ENCODE data around the gene CDH5.
"Not testable (repeated sequence)": the region's sequence is repeated elsewhere in the genome, so short reads cannot be mapped to it uniquely, and the experiment has no call there.

CDH5 gene, protein sequence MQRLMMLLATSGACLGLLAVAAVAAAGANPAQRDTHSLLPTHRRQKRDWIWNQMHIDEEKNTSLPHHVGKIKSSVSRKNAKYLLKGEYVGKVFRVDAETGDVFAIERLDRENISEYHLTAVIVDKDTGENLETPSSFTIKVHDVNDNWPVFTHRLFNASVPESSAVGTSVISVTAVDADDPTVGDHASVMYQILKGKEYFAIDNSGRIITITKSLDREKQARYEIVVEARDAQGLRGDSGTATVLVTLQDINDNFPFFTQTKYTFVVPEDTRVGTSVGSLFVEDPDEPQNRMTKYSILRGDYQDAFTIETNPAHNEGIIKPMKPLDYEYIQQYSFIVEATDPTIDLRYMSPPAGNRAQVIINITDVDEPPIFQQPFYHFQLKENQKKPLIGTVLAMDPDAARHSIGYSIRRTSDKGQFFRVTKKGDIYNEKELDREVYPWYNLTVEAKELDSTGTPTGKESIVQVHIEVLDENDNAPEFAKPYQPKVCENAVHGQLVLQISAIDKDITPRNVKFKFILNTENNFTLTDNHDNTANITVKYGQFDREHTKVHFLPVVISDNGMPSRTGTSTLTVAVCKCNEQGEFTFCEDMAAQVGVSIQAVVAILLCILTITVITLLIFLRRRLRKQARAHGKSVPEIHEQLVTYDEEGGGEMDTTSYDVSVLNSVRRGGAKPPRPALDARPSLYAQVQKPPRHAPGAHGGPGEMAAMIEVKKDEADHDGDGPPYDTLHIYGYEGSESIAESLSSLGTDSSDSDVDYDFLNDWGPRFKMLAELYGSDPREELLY

DNA sequence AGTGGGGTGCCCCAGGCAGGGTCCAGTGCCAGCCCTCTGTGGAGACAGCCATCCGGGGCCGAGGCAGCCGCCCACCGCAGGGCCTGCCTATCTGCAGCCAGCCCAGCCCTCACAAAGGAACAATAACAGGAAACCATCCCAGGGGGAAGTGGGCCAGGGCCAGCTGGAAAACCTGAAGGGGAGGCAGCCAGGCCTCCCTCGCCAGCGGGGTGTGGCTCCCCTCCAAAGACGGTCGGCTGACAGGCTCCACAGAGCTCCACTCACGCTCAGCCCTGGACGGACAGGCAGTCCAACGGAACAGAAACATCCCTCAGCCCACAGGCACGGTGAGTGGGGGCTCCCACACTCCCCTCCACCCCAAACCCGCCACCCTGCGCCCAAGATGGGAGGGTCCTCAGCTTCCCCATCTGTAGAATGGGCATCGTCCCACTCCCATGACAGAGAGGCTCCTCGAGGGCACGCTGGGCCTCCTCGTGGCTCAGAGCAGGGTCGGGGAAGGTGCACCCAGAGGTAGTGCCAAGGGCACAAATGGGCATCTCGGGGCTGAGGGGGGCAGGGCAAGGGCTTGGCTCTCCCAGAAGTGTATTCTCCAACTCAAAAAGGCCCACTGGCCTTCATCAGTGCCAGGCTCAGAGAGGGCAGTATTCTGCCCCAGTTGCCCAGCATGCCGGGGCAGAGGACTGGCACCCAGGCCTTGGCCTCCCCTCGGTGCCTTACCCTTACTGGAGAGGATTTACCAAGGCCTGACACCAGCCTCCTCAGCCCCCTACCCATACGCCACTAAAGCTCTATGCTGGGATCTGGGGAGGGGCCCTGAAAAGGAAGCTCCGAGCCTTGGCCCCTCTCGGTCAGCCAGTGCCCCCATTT, at the start of gene CDH5:
CDH5 (plus strand) TSS at position 259 of the 867 bp plus-strand sequence. CDS start 12,647 bp downstream, outside the sequence.
- DNase-seq: no peak

DNA sequence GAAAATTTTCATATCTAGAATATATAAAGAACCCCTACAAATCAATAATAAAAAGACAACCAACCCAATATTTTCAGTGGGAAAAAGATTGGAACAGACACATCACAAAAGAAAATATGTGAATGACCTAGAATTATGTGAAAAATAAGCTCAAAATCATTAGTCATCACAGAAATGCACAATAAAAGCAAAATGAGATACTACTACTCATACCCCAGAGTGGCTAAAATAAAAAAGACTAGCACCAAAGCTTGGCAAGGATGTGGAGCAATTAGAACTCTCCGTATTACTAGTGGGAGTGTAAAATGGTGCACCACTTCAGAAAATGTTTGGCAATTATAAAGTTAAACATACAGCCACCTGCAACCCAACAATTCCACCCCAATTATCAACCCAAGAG, 48.0 kb upstream of the CDH5 start:
- no peak for DNase-seq

DNA sequence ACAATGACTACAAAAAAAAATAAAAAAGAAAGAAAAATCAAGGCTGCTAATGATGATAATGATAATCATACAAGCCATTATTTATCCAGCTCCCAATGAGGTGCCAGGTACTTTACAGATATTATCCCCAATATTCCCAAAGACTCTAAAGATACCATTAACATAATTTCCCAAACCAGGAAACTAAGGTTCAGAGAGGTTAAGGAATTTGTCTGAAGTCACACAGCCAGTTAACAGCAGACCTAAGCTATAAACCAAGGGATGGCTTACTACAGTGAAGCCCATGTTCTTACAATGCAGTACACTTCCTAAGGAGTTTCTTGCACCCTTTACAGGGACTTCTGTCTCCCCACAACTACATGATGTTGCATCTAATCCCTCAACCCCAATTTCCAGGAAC, 45.7 kb upstream of the CDH5 start:
- DNase-seq: no peak

DNA sequence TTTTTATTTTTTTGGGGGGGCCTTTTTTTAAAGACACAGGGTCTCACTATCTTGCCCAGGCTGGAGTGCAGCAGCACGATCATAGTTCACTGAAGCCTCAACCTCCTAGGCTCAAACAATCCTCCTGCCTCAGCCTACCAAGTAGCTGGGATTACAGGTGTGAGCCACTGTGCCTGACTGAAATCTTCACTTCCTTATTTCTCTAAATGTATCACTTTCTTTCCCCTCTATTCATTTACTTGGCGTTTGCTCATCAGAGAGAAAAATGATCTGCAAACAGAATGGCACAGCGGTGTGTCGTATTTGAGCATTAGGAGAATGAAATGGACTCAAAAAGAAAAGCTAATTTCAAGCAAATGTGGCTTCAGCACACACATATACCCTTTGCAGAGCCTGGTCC, 44.3 kb upstream of the CDH5 start:
- no peak for DNase-seq

DNA sequence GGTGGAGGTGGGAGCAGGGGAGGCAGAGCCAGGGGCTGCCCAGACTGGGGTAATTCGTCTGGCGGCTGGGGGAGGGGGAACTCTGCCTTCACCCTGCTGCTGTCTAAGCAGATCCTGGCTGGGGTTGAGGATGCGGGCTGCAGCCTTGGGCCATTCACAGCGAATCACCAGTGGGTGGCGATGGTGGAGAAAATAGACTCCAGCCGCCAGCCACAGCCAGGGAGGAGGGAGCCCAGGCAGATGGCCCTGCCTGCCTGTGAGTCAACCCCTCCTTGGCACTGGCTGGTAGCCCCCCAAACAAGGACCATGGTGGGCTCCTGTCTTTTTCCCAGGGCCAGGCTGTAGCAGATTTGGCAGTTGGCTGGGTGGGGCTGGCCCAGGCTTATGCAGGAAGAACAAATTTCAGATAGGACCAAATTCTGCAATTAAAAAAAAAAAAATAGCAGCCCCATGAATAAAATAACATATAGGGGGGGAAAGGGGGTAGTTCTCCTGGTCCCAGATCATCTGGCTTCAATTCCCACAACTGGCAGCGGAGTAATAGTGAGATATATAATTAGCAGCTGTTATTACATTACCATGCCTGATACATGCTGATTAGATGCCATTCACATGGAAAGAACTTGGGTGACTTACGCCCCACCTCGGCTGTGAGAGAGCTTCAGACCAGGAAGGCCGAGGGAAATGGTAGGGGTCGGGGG, 41.5 kb upstream of the CDH5 start:
- peak; percentile 37 to 74 for DNase-seq

DNA sequence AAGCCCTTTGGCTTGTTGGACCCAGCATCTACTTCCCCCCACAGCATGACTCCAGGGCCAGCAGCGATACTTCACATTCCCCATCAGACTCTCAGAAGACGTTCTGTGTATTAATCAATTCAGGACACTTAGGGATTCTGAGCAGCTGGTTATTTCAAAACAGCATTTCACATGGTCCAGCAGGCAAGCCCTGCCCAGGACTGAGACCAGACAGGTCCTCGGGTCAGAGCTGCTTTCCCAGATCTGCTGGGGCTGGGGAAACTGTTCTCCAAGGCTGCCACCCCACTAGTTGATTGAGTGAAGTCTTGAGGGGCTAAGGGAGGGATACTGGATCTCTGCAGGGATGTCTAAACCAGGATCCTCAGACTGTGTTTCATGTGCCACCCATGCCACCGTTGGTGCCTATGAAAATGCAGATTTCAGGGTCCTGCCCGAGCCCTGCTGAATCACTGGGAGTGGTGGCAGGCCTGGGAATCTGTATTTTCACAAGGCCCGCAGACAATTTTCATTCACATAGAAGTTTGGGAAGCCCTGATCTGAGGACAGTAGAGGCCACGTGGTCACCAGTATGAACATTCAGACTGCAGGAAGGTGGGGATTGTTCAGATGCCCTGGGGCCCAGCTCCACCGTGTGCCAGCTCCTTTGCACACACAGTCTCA, 40.6 kb upstream of the CDH5 start:
- DNase-seq: peak in 1 of 2 experiments; percentile 19

DNA sequence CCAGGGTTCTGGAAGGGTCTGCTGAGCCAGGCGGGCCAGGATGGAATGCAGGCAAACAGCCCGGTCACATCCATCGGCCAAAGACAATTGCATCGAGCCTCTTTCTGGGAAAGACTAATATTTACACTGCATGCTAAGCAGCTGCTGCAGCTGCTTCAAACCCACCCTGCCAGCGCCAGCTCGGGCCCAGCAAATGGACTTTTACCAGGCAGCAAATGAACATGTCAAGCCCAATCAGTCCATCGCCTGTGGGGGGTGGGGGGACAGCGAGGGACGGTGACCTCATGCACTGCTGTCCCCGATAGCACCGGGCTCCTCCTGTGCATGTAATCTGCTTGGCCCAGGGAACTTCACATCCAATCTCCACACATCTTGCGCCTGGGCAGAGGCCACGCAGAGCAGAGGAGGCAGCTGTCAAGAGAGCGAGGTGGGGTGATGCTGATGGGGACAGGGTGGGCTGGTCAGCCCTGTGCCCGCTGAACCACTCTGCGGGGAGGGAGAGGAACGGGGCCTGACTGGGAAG, 39.4 kb upstream of the CDH5 start:
- no peak for DNase-seq

DNA sequence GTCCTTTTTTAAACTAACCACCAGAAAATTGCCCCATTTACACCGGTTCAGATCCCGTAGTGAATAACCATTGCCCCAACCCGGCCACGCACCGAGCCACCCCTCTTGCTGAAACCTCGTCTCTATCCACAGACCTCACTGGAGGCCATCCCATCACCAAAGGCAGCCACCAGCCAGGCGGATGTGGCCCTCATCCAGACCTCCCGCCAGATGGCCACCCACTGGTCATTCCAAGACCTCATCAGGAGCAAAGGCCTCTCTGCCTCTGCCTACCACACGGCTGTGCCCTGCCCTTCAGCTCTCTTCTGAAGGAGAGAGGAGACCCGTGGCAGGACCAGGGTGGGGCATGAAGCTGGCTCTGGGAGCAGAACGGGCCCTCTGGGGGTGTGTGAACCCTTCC, 38.2 kb upstream of the CDH5 start:
- DNase-seq: no peak

DNA sequence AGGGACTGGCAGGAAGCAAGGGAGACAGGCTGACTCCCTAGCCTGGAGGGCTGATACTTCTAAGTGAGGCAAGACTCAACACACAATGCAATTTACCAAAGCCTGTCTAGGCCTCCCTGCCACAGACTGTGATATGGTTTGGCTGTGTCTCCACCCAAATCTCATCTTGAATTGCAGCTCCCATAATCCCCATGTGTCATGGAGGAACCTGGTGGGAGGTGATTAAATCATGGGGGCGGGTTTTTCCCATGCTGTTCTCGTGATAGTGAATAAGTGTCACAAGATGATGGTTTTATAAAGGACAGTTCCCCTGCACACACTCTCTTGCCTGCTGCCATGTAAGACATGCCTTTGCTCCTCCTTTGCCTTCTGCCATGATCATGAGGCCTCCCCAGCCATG, 35.0 kb upstream of the CDH5 start:
- not testable (repeated sequence) for DNase-seq

DNA sequence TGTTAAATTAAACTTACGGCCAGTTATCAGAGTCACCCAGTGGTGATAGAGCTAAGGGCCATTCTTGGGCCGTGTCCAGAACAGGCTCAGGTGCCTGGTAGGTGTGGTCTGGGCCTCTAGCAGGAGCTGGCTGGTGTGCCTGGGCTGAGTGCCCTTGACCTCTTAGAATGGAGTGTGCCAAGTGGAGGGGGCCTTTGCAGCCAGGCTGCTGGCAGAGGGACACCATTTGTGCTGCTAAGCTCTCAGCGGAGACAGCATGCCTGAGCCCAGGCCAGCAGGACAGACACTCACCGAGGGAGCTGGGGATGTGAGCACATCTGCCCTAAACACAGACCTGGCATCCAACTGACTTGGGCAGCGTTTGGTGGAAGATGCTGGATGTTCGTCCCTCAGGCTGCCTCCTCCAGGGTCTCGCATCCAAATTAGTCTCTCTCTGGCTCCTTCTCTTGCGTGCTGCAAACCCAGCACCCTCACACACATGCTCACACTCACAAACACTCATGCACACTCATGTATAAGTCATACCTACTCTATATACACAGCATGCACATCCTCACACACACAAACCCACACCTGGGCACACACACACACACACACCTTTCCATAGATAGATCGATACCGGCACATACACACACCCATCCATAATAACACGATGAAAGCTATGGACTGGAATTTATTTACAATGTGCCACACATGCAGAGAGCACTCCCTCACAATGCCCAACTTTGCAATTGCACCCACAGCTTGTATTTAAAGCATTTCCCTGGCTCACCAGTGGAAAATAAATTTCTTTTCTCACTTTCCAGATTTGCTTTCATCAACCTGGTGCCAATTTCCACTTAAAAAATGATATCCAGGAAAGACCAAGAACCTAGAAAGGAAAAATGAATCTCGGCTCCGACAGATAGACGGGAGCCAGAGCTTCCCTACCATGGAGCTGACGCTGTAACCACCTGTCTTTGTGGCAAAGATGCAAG, 33.6 kb upstream of the CDH5 start:
- DNase-seq: peak in 1 of 2 experiments; percentile 28

DNA sequence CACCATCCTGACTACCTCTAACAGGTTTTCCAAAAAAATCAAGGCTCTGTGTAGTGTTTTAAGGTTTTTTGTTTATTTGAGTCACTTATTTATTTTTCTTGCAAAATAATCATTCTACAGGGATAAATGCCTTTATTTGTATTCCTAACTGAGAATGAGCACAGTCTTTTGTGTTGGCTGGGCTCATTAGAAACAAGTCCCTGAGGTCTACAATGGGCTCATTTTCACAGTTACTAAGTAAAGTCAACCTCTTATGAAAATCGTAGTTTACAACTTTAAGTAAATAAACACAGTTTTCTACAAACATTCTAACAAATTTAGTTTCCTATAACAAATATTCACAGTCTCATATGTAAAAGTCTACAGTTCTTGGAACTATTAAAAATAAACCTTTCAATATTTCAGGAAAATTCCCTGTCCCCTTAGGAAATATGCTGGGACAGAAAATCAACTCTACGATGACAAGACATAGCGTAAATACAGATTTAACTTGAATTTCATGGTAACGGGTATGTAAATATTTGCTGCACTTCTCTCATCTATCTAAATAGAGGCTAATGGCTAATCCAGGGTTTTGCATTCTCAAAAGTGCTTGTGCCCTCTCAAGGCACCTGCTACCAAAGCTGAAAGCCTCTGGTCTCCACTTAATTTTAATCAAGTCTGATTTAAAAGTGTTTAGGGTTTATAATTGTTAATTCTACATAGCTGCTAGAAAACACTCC, 31.5 kb upstream of the CDH5 start:
- peak; percentile 50 to 82 for DNase-seq

DNA sequence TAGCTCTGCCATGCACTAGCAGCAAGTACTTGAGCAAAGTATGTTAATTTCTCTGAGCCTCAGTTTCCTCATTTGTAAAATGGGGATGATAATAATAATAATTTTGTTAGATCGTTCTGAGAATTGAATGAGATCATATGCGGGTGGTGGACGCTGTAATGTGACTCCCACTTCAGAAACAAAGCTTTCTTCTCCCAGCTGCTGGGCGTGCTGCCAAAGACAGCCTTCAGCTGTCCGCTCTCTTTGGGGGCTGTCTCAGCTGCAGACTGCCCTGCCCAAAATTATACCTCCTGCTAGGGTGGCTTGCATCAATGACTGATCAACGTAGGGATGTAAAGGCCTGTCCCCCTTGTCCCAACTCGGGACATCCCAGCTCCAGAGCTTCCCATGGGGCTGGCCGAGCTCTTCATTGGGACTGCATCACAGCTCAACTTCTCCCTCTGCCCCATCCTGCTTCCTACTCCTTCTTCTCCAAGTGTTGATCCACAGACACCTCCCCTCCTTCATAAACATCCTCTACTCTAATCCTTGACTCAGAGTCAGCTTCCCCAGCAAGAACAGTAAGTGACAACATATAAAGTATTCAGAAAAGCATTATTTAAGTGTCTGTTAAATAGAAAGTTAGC, 30.7 kb upstream of the CDH5 start:
- DNase-seq: peak; percentile 90 to 97

DNA sequence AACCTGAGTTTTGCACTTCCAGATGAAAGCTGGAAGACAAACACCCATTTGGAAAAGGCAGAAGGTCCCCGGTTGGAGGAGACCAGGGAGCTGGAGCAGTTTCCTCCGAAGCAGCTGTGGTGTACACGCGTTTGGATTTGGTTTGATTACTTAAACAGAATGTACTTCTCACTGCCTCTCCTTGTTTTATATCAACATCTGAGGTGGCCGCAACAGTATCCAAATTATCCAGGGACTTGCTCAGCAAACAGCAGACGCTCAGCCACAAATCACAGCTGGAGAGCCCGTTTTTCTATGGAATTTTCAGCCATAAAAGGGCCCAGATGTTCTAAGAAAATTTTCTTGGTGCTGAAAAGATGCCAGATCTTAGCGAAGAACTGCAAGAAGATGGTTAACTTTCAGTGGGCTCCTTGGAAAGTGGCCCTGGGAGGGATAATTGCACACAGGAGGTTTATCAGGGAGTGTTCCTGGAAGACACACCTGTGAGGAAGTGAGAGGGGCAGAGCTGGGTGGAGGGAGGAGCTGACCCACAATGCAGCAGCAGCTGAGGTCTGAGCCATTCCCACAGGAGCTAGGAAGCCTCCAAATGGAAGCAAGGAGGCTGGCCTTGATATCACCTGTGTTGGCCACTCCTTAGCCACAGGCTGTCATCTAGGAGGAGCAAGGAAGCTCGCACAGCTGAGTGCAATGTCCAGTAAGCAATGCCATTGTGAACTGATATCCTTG, 28.9 kb upstream of the CDH5 start:
- no peak for DNase-seq

DNA sequence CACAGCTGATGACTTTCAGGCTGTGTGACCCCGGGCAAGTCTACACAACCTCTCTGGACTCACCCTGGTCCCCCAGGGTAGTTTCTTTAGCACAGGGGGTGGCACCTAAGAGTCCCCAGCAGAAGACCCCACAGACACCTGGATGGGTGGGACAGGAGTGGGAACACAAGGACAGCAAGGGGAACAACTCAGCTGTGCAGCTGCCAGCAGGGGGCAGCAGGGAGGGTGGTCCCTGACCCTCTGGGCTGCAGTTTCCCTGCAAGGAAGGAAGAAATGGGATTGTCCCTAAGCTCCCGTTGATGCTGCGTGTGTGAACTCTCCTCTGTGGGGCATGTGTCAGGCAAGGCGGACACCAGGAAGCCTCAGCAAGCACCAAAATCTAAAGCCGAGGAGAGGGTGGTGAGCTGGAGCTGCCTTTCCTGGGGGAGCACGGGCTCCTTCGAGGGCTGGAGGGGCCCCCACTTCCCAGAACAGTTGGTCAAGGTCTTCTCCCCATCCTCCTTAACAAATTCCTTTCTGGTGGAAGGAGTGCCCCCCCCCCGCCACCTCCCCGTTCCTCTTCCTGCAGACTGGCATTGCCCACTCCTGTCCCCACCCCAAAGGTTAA, 24.1 kb upstream of the CDH5 start:
- peak in 1 of 2 experiments; percentile 44 for DNase-seq

DNA sequence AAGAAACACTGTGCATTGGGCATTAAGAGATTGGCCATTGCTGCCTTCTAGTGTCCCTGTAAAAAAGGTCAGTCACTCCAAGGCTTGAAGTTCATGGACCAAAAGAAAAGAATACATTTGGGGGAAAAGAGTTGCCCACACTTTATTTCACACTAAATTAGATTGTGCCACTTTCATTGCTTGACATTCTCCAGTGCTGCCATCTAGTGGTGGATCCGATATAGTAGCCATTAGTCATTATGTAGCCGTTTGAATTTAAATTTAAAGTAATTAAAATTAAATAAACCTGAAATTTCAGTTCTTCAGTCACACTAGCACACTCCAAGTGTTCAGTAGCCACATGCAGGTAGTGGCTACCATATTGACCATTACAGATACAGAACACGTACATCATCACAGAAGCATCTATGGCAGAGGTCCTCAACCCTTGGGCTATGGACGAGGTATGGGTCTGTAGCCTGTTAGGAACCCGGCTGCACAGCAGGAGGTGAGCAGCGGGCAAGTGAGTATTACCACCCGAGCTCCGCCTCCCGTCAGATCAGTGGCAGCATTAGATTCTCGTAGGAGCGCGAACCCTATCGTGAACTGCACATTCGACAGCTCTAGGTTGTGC, 21.9 kb upstream of the CDH5 start:
- DNase-seq: peak in 1 of 2 experiments; percentile 53

DNA sequence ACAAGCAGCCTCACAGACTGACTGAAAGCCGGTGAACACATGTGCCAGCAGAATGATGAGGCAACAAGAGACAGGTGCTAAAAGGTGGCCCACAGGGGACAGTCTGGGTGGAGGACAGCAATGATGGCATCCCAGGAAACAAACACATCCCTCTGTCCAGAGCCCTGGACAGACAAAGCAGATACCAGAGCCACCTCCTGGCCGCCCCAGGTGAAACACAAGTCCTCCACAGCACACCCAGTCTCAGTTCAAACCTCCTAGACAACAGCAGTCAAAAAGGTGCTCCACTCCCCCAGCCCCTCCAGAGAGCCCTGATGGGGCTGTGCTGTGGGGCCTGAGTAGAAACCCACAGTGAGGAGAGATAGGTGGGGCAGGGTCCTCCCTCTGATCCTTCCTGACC, 20.3 kb upstream of the CDH5 start:
- DNase-seq: no peak

DNA sequence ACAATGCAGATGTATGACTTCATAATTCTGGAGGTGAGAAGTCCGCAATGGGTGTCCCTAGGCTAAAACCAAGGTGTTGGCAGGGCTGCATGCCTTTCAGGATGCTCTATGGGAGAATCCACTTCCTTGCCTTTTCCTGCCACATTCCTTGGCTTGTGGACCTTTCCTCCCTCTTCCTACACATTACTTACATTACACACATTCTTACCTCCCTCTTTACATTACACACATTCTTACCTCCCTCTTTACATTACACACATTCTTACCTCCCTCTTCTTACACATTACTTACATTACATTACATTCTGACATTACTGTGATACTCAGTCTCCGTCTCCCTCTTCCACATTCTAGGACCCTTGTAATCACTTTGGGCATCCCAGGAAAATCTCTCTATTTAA, 14.2 kb upstream of the CDH5 start:
- DNase-seq: no peak

DNA sequence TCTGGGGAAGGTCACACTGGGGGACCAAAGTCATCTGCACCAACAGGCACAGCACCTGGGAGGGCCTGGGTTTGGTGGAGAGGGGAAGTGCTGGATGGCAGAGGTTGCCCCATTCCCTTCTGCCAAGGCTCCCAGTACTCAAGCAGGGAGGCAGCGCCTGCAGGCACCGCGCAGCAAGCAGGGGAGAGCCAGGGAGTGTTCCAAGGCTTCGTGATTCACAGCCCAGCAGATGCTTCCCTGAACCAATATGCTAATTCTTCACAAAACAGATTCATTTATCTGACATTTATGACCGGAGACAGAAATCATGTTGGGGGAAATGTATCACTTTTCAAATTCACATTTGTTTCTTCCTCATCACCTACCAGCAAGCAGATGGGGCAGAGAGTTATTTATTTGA, 13.4 kb upstream of the CDH5 start:
- DNase-seq: no peak

All from NCI-H524 (cell line).